ENCODE measurements around the gene ZFP36L1. TPM values are rescaled to one million over a fixed set of nuclear protein-coding genes. Genes with fewer than 3 reads are reported as not detected.

Gene ZFP36L1
- total and polyA plus RNA-seq, 2 of the 13 experiments (the other 11 are each of a cell fraction or from before 2014, with no cell fraction given), result 7.4 to 10.2 TPM

DNA sequence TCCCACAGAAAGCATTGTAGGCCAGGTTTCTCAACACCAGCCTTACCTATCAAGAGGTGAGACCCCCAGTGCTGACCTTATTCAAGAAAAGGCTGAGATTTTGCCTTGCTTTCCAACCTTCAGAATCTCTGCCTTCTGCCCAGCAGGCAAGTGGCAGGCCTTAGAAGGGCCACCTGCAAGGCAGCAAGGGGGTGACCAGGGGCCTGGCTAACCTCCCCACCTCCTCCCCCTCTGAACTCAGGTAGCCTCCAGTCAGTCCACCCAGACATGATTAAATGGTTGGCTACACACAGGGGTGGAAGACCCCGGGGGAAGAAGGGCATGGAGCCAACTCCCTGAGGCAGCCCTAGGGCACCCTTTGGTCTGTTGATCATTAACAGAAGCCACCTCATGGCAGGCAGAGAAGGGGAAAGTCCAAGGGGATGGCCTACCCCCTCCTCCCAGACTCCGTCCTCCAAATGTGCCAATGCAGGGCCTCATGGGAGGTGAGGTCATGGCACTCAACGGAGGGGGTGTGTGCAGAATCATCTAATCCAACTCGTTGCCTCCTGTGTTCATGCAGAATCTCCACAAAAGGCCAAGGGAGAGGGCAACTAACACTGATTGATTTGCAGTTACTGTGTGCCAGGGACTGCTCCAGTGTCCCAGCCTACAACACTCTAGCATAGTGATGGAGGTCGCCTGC is 8.5 kb downstream of the ZFP36L1 start (continued):
- TF ChIP-seq, protein P1, sequence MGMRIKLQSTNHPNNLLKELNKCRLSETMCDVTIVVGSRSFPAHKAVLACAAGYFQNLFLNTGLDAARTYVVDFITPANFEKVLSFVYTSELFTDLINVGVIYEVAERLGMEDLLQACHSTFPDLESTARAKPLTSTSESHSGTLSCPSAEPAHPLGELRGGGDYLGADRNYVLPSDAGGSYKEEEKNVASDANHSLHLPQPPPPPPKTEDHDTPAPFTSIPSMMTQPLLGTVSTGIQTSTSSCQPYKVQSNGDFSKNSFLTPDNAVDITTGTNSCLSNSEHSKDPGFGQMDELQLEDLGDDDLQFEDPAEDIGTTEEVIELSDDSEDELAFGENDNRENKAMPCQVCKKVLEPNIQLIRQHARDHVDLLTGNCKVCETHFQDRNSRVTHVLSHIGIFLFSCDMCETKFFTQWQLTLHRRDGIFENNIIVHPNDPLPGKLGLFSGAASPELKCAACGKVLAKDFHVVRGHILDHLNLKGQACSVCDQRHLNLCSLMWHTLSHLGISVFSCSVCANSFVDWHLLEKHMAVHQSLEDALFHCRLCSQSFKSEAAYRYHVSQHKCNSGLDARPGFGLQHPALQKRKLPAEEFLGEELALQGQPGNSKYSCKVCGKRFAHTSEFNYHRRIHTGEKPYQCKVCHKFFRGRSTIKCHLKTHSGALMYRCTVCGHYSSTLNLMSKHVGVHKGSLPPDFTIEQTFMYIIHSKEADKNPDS (CRISPR knock-in tag; IDR thresholded peaks at IDR 0.05), result peak; percentile 72; the same call in 1 of the 2 replicates
- TF ChIP-seq HOXA9 (CRISPR knock-in tag; IDR thresholded peaks at IDR 0.05; ENCODE audit: borderline replicate concordance), result no peak
- TF ChIP-seq, protein P2, sequence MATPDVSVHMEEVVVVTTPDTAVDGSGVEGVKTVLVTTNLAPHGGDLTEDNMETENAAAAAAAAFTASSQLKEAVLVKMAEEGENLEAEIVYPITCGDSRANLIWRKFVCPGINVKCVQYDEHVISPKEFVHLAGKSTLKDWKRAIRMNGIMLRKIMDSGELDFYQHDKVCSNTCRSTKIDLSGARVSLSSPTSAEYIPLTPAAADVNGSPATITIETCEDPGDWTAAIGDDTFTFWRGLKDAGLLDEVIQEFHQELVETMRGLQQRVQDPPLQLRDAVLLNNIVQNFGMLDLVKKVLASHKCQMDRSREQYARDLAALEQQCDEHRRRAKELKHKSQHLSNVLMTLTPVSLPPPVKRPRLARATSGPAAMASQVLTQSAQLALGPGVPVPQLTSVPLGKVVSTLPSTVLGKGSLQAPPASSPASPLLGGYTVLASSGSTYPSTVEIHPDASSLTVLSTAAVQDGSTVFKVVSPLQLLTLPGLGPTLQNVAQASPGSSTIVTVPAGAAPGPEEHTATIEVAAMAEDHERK (CRISPR knock-in tag; IDR thresholded peaks at IDR 0.05; ENCODE audit: low read depth), result no peak
- no peak for TF ChIP-seq GATA4 (IDR thresholded peaks at IDR 0.05; ENCODE audit: borderline replicate concordance, low read depth)
- TF ChIP-seq ZNF572 (CRISPR knock-in tag; IDR thresholded peaks at IDR 0.05), result no peak; the same call in 1 of the 2 replicates
- TF ChIP-seq NFE2L2 (IDR thresholded peaks at IDR 0.05; ENCODE audit: low read length), result no peak; the same call in 1 of the 2 replicates
- no peak for TF ChIP-seq REPIN1 (CRISPR knock-in tag; IDR thresholded peaks at IDR 0.05; ENCODE audit: borderline replicate concordance, low read depth)
- TF ChIP-seq, protein P3, sequence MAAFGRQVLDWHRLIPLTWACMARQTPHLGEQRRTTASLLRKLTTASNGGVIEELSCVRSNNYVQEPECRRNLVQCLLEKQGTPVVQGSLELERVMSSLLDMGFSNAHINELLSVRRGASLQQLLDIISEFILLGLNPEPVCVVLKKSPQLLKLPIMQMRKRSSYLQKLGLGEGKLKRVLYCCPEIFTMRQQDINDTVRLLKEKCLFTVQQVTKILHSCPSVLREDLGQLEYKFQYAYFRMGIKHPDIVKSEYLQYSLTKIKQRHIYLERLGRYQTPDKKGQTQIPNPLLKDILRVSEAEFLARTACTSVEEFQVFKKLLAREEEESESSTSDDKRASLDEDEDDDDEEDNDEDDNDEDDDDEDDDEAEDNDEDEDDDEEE (CRISPR knock-in tag; IDR thresholded peaks at IDR 0.05), result no peak
- TF ChIP-seq ZNF891 (CRISPR knock-in tag; IDR thresholded peaks at IDR 0.05), result peak; percentile 84; the same call in 1 of the 2 replicates
- no peak for TF ChIP-seq ZNF781 (CRISPR knock-in tag; IDR thresholded peaks at IDR 0.05; ENCODE audit: borderline replicate concordance, not compliant biosample characterization)
- peak; percentile 84; the same call in 1 of the 2 replicates for TF ChIP-seq HMG20A (CRISPR knock-in tag; IDR thresholded peaks at IDR 0.05; ENCODE audit: borderline replicate concordance)
- no peak for TF ChIP-seq NFATC3 (CRISPR knock-in tag; IDR thresholded peaks at IDR 0.05)
- TF ChIP-seq, protein P4, sequence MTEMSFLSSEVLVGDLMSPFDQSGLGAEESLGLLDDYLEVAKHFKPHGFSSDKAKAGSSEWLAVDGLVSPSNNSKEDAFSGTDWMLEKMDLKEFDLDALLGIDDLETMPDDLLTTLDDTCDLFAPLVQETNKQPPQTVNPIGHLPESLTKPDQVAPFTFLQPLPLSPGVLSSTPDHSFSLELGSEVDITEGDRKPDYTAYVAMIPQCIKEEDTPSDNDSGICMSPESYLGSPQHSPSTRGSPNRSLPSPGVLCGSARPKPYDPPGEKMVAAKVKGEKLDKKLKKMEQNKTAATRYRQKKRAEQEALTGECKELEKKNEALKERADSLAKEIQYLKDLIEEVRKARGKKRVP (CRISPR knock-in tag; IDR thresholded peaks at IDR 0.05), result no peak
- peak; percentile 37; the same call in 1 of the 2 replicates for TF ChIP-seq NFKB2 (CRISPR knock-in tag; IDR thresholded peaks at IDR 0.05; ENCODE audit: borderline replicate concordance)
- TF ChIP-seq, protein P5, sequence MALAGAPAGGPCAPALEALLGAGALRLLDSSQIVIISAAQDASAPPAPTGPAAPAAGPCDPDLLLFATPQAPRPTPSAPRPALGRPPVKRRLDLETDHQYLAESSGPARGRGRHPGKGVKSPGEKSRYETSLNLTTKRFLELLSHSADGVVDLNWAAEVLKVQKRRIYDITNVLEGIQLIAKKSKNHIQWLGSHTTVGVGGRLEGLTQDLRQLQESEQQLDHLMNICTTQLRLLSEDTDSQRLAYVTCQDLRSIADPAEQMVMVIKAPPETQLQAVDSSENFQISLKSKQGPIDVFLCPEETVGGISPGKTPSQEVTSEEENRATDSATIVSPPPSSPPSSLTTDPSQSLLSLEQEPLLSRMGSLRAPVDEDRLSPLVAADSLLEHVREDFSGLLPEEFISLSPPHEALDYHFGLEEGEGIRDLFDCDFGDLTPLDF (CRISPR knock-in tag; IDR thresholded peaks at IDR 0.05), result no peak
- TF ChIP-seq, protein P6, sequence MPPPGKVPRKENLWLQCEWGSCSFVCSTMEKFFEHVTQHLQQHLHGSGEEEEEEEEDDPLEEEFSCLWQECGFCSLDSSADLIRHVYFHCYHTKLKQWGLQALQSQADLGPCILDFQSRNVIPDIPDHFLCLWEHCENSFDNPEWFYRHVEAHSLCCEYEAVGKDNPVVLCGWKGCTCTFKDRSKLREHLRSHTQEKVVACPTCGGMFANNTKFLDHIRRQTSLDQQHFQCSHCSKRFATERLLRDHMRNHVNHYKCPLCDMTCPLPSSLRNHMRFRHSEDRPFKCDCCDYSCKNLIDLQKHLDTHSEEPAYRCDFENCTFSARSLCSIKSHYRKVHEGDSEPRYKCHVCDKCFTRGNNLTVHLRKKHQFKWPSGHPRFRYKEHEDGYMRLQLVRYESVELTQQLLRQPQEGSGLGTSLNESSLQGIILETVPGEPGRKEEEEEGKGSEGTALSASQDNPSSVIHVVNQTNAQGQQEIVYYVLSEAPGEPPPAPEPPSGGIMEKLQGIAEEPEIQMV (CRISPR knock-in tag; IDR thresholded peaks at IDR 0.05; ENCODE audit: low read depth), result peak; percentile 78
- TF ChIP-seq ZFAT (CRISPR knock-in tag; conservative IDR thresholded peaks at IDR 0.05), result no peak

Measured in HepG2 (cell line).